ENCODE measurements around the gene ARSH.
"Not testable (repeated sequence)": the region's sequence is repeated elsewhere in the genome, so short reads cannot be mapped to it uniquely, and the experiment has no call there.

The ARSH gene, protein sequence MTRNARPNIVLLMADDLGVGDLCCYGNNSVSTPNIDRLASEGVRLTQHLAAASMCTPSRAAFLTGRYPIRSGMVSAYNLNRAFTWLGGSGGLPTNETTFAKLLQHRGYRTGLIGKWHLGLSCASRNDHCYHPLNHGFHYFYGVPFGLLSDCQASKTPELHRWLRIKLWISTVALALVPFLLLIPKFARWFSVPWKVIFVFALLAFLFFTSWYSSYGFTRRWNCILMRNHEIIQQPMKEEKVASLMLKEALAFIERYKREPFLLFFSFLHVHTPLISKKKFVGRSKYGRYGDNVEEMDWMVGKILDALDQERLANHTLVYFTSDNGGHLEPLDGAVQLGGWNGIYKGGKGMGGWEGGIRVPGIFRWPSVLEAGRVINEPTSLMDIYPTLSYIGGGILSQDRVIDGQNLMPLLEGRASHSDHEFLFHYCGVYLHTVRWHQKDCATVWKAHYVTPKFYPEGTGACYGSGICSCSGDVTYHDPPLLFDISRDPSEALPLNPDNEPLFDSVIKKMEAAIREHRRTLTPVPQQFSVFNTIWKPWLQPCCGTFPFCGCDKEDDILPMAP

DNA sequence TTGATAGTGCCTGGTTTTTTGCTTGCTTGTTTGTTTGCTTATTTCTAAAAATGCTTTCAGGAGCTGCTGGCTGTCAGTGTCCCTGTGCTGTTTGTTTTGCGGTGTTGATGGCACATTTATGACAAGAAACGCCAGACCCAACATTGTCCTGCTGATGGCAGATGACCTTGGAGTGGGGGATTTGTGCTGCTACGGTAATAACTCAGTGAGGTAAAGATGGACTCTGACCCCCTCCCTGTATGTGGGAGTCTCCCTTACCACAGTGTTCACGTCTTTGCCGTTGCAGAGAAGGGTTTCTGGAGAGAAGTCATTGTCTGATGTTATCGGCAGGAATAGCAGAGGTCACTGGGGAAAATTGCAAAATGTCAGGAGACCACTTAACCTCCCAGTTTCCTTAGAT, at the start of gene ARSH:
ARSH (plus strand) TSS at position 52 of the 400 bp plus-strand sequence; CDS start at position 119, 67 bp downstream.
- no peak for DNase-seq

DNA sequence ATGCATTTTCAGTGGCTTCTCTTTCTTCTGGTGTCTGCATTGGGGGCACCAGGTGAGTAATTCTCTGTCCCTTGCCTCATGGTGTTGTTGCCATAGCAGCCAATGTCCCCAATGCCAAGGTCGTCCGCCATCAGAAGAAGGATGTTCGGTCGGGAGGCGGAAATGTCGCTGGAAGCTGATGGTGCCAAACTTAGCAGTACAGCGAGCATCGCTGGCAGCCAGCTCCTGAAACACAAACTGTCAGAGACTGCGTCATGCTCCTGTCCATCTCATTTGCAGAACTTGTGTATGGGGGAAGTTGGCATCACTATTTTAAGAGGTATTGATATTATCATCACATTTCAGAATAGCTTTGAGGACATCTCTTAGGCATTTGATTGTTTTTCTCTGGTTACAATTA, 48.1 kb upstream of the ARSH start:
- no peak for DNase-seq

GRCh38 chrX:2960861-2961515, 45.4 kb upstream of the ARSH start:
- no peak for DNase-seq

GRCh38 chrX:2962381-2962780, 44.0 kb upstream of the ARSH start:
- no peak for DNase-seq

DNA sequence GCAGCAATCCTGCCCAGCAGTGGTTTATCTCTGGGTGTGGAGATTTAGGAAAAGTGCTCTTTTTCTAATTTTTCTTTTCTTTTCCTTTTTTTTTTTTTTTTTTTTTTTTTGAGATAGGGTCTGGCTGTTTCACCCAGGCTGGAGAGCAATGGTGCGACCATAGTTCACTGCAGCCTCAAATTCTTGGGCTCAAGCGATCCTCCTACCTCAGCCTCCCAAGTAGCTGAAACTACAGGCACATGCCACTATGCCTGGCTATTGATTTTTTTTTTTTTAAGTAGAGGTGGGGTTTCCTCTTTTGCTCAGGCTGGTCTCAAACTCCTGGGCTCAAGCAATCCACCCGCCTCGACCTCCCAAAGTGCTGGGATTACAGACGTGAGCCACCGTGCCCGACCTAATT, 42.9 kb upstream of the ARSH start:
- not testable (repeated sequence) for DNase-seq

DNA sequence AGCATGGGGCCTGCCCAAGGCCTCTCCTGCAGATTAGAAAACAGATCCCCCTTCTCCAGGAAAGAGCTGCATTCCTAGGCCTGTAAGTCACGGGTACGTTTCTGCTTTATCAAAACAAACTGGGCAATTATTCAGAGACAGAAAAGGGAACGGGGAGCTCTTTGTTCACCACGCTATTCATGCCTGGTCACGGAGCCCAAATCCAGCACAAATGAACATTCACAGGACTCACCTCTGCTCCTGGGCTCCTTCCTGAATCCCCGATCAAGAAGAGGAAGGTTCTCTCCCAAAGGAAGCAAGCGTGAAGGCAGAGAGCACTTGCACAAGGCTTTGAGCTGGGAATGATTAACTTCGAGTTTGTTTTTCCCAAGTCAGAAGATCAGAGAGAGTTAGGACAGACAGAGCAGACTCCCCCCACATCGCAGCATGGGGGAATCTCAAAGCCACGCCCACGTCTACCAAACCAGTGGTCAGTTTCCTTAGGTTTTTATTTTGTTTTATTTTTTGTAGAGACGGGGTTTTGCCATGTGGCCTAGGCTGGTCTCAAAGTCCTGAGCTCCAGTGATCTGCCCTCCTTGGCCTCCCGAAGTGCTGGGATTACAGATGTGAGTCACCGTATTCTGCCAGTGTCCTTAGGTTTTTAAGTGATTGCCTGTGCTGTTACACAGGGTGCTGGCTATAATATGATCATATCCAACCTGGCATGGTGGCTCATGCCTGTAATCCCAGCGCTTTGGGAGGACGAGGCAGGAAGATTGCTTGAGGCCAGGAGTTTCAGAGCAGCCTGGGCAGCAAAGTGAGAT, 42.2 kb upstream of the ARSH start:
- DNase-seq: not testable (repeated sequence)

DNA sequence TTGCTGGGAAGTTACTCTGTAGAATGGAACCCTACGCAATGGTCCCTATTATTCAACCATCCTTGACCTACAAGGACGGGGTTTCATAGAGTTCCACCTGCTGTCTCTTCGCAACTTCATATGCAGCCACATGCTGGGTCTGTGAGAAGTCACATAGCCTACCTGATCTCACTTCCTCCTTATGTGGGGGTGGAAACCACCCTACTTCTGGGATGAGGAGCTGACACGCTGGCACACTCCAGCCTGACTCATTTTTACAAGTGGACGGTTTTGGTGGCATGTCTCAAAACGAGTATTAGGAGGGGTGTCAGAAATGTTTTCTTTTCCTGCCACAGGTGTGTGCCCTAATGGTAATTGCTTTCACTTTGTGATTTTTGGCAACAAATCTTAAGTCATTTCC, 40.4 kb upstream of the ARSH start:
- no peak for DNase-seq

- DNase-seq: no peak
Observed at GRCh38 chrX:2967012-2967411, 39.3 kb upstream of the ARSH start.

GRCh38 chrX:2967584-2967983, 38.8 kb upstream of the ARSH start:
- no peak for DNase-seq

- peak; percentile 55 for DNase-seq
Observed at GRCh38 chrX:2967998-2968909, 38.1 kb upstream of the ARSH start.

- DNase-seq: no peak
Observed at GRCh38 chrX:2969021-2969420, 37.3 kb upstream of the ARSH start.

DNA sequence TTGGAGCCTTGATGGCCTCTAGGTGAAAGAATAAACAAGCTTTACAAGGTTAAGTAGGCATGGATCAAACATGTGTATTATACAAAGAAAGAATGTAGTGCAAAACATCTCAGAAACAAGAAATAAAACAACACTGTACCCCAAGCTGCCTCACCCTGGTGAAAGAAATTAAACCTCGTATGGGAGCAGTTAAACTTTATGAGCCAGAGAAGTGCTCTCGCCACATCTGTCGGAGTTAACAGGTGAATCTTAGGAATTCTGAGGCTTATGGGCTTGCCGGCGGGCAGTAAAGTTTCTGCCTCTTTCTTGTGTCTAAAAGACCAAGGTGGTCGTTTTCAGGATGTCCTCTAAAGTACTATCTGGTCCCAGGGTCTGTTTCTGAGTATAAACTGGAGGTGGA, 34.0 kb upstream of the ARSH start:
- no peak for DNase-seq

DNA sequence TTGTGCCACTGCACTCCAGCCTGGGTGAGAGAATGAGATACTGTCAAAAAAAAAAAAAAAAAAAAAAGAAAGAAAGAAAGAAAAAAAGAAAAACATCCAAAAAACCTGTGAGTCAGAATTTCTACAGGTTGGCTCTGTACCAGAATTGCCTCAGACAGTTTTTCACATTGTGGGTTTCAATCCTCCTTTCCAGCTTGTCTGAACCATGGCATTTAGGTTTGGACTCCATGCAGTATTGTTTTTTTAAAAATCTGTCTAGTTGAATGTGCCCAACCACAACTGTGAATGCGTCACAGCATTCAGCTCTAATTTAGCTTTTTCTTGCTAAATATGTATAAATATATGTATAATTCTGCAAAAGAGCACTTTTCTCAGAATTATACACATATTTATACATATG, 31.4 kb upstream of the ARSH start:
- DNase-seq: no peak

DNA sequence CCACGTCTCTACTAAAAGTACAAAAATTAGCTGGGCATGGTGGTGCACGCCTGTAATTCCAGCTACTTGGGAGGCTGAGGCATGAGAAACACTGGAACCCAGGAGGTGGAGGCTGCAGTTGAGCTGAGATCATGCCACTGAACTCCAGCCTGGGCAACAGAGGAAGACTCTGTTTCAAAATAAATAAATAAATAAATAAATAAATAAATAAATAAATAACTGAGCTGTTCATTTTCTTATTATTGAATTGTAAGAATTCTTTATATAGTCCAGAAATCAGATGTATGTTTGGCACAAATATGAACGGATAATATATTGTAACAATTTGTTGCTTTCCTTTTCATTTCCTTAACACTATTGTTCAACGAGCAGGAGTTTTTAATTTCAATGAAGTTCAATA, 27.7 kb upstream of the ARSH start:
- DNase-seq: not testable (repeated sequence)

- DNase-seq: no peak
Observed at GRCh38 chrX:2984342-2984741, 22.0 kb upstream of the ARSH start.

GRCh38 chrX:2989565-2989964, 16.8 kb upstream of the ARSH start:
- DNase-seq: no peak

DNA sequence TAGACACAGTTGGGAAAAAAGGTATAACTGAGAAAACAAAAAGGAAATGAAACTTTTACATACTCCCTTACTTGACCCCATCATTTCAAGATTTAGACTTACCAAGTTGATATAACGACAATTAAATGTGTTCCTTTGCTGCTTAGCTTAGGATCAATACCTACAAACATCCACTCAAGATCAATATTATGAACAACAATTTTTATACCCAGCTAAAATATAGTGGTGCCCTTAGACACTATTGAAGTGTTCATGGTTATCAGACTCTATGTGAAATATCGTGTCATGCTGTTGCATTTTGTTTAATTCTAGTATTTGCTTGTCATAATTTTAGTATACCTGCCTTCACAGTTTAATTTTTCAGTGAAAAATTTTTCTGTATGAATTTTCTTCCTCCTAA, 4.2 kb downstream of the ARSH start:
- no peak for DNase-seq

GRCh38 chrX:3017492-3017891, 11.1 kb downstream of the ARSH start:
- DNase-seq: no peak

GRCh38 chrX:3024176-3024575, 17.8 kb downstream of the ARSH start:
- no peak for DNase-seq

DNA sequence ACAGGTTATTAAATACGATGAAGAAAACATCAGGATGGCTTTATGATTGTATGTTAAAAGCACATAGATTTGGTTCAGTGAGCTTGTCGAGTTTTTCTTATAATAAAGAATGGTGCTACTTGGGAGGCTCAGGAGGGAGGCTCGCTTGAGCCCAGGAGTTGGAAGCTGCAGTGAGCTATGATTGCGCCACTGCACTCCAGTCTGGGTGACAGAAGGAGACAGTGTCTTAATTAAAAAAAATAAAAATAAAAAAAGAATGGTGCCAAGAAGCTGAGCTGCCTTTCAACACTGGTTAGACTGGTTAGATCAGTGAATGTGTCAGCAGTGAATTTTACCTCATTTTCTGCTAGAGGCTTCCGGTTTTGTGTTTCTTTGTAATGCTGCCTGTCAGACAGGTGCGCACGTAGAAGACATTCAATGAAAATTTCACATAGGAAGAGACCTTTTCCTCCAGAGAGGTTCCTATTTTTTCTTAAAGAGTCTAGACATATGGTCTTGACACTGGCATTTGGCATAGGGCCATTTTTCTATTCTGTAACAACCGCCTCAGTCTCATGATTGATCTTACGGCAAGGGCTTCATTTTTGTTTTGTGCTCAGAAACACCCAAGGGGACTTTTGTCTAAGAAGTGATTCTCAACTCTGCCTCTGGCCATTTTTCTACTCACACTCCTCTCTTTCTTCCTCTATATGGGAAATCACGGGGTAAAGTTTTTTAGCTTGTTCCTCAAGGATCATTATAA, 19.9 kb downstream of the ARSH start:
- no peak for DNase-seq

DNA sequence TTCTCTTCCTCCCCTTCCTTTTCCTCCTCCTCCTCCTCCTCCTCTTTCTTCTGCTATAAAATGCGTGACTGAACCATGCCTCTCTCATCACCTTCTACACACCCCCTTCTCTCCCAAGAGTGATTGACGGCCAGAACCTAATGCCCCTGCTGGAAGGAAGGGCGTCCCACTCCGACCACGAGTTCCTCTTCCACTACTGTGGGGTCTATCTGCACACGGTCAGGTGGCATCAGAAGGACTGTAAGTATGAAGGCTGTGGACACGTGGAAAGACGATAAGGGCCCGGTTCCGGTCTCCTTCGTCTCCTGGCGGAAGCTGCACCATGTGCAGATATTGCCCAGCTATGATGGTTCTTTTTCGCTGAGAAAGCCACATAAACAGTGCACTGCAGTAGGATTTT, 22.8 kb downstream of the ARSH start:
- DNase-seq: no peak

GRCh38 chrX:3037218-3037617, 30.9 kb downstream of the ARSH start:
- DNase-seq: no peak
